Amniotic epithelial cell (primary cell): ENCODE data around the gene SCAF11.
A peak's percentile ranks its signal among the peaks of the same experiment; 100 is the strongest.
"Not testable (repeated sequence)": the region's sequence is repeated elsewhere in the genome, so short reads cannot be mapped to it uniquely, and the experiment has no call there.

Experiments
- DNase-seq: peaks from one replicate; pipeline ENCODE4 v3.0.0-alpha.2; 2010; ENCODE audit warnings: low read depth

The SCAF11 gene

GRCh38 chr12:45990468-45991283 lies at the start of gene SCAF11:
SCAF11 (minus strand) TSS chr12:45990574; CDS start chr12:45964167, 26,407 bp downstream.
- peak; percentile 99 for DNase-seq

GRCh38 chr12:46037066-46037465 lies 46.7 kb upstream of the SCAF11 start:
- DNase-seq = not testable (repeated sequence)

- no peak for DNase-seq
Observed at GRCh38 chr12:46027172-46027571, 36.8 kb upstream of the SCAF11 start.

- no peak for DNase-seq
Observed at GRCh38 chr12:46024099-46024498, 33.7 kb upstream of the SCAF11 start.

- DNase-seq = no peak
Observed at GRCh38 chr12:46020768-46021167, 30.4 kb upstream of the SCAF11 start.

GRCh38 chr12:46018712-46019111 lies 28.3 kb upstream of the SCAF11 start:
- DNase-seq = not testable (repeated sequence)

- not testable (repeated sequence) for DNase-seq
Observed at GRCh38 chr12:46017866-46018375, 27.5 kb upstream of the SCAF11 start.

- DNase-seq = no peak
Observed at GRCh38 chr12:46005823-46006222, 15.4 kb upstream of the SCAF11 start.

- DNase-seq = peak; percentile 17
Observed at GRCh38 chr12:46005151-46005797, 14.9 kb upstream of the SCAF11 start.

- no peak for DNase-seq
Observed at GRCh38 chr12:46004715-46005114, 14.3 kb upstream of the SCAF11 start.

GRCh38 chr12:46000076-46000475 lies 9.7 kb upstream of the SCAF11 start:
- DNase-seq = not testable (repeated sequence)

GRCh38 chr12:45994736-45995135 lies 4.4 kb upstream of the SCAF11 start:
- no peak for DNase-seq

- DNase-seq = peak; percentile 54
Observed at GRCh38 chr12:45991284-45992249, 1.2 kb upstream of the SCAF11 start.

- DNase-seq = peak; percentile 30
Observed at GRCh38 chr12:45989721-45990467, 480 bp downstream of the SCAF11 start.

GRCh38 chr12:45989287-45989686 lies 1.1 kb downstream of the SCAF11 start:
- no peak for DNase-seq

GRCh38 chr12:45988264-45988663 lies 2.1 kb downstream of the SCAF11 start:
- DNase-seq = peak; percentile 43

GRCh38 chr12:45987340-45987727 lies 3.0 kb downstream of the SCAF11 start:
- no peak for DNase-seq

GRCh38 chr12:45986641-45987339 lies 3.6 kb downstream of the SCAF11 start:
- DNase-seq = no peak

GRCh38 chr12:45981075-45981837 lies 9.1 kb downstream of the SCAF11 start:
- no peak for DNase-seq

GRCh38 chr12:45980540-45980939 lies 9.8 kb downstream of the SCAF11 start:
- no peak for DNase-seq
